Left forelimb (tissue), 1 donor: Measurements from ENCODE around the gene APOLD1.
"Not testable (repeated sequence)": the region's sequence is repeated elsewhere in the genome, so short reads cannot be mapped to it uniquely, and the experiment has no call there.

Source experiments
- DNase-seq: peaks from one replicate; pipeline ENCODE4 v3.0.0-alpha.2; 2018; ENCODE audit warnings: low spot score

APOLD1 gene, protein sequence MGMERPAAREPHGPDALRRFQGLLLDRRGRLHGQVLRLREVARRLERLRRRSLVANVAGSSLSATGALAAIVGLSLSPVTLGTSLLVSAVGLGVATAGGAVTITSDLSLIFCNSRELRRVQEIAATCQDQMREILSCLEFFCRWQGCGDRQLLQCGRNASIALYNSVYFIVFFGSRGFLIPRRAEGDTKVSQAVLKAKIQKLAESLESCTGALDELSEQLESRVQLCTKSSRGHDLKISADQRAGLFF

DNA sequence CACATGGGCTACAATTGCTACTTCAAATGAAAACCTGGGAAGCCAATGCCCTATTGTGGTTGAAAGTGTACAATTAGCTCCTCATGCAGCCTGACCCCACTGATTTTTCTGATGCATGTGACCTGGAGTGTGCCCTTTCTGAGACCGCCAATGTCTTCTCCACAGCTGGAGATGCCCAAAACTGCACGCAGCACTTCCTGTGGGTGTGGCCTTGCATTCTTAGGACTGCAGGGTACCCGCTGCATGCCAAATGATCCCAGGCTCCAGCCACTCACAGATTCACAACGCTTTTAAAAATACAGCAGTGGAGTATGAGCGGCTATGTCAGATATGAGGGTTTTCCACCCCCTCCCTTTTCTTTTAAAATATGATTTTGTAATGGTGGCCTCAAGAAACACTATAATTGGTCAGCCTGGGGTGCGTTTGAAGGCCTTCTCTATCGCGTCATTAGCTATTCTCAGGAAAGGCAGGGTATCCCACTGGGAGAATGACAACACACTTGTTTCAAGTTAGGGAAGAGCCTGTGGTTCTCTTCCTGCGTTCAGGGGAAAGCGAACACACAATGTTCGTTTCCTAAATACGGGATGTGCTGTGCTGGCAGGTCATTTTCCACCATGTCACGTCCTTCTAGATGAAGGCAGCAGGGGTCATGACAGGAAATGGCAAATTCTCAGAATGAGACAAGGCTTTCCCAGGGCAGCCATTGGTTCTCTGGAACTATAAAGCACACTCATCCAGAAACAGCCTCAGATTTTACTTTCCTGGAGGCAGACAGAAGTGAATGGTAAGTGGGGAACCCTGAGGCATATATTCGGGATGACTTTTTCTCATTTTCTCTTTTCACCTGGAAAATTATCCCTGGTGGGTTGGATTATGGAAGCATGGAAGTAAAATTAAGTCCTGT, at the start of gene APOLD1:
Gene APOLD1 (plus strand): TSS at position 749 of the 904 bp plus-strand sequence. CDS start 33 bp downstream, at position 782.
- DNase-seq: no peak

DNA sequence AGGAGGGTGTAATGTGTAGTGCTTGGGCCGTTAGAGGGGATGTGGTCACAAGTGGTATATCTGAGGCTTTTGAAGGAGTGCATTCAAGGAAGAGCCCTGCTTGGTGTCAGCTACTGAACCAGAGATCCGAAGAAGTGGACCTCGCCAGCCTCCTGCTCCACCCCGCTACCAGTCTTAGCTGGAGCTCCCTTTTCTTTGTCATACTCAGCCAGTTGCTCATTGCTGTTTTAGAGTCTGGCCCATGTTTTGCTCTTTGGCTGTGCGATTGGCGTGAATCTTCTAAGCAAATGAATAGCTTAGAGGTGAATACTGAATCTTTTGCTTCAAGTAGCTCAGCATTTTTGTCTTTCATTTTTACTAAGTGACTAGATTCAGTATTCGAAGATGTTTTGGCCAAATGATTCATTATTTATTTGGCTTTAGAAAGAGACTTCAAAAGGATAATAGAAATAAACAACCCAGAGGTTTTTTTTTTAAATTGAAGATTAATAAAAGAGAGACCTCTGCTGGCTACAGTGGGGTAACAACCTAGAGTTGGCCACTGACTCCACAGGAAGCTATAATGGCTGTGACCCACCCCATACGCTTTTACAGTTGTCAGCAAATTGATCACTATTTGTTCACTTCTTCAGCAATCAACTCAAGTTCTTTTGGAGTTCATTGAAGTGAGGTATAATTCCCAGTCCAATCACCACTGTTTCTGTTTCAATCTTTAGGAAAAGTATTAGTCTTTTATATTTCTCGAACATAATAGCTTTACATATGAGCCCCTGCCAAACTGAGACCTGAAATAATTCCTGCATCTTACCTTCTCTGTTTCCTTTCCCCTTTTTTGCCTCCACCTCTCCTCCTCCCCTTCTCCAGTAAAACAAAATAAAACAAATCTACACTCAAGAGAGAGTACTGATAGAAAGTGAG, 48.4 kb upstream of the APOLD1 start:
- no peak for DNase-seq

DNA sequence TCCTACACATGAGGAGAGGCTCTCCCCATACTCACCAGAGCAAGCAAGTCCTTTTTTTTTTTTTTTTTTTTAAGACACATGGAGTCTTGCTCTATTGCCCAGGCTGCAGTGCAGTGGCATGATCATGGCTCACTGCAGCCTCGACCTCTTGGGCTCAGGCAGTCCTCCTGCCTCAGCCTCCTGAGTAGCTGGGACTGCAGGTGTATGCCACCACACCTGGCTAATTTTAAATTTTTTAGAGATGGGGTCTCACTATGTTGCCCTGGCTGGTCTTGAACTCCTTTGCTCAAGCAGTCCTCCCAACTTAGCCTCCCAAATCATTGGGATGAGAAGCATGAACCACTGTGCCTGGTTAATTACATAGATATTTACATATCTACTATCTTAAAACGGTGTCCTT, 47.3 kb upstream of the APOLD1 start:
- not testable (repeated sequence) for DNase-seq

DNA sequence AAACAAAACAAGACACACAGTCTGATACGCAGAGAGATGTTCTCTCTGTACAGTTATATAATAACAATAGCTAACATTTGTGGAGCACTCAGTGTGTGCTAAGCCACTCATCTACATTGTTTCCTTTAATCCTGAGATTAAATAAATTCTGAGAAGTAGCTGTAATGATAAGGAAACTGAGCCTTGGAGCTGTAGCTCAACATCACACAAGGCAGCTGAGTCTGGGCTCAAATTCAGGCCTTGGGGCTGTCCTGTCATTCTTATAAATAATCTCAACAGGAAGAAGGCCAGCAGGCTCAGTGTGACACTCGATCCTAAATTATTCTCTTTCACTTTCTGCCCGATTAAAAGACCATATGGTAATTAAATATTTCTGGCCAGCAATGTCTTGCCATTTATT, 43.8 kb upstream of the APOLD1 start:
- no peak for DNase-seq

DNA sequence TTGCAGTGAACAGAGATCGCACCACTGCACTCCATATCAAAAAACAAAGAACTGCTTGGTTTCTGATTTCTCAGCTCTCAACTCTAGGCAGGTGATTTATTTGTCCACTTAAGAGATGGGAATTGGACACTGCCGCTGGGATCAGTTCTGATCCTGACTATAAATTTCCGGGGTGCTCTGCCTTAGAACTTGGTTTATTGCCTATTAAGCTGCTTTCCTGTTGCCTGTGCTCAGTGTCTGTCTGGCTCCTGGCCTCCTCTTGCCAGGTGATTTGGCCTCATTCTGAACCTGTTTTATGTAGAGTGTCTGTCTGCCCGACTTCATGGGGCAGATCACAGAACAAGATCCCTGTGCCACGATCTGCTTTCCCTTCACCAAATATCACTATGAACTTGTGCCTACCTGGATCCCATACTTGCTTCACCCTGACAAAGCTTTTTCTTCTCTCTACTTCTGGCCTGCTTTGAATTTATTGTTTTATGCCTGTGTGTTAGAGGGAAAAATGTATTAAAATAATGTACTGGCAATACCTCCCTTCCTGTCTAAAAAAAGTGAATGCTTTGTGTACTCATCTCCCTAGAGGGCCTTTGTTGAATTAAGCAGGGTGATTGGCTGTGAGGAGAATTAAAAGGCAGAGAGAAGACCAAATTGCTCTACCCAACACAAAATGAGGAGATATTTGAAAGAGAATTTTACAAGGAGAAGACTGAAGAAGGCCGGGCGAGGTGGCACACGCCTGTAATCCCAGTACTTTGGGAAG, 40.7 kb upstream of the APOLD1 start:
- DNase-seq: no peak

DNA sequence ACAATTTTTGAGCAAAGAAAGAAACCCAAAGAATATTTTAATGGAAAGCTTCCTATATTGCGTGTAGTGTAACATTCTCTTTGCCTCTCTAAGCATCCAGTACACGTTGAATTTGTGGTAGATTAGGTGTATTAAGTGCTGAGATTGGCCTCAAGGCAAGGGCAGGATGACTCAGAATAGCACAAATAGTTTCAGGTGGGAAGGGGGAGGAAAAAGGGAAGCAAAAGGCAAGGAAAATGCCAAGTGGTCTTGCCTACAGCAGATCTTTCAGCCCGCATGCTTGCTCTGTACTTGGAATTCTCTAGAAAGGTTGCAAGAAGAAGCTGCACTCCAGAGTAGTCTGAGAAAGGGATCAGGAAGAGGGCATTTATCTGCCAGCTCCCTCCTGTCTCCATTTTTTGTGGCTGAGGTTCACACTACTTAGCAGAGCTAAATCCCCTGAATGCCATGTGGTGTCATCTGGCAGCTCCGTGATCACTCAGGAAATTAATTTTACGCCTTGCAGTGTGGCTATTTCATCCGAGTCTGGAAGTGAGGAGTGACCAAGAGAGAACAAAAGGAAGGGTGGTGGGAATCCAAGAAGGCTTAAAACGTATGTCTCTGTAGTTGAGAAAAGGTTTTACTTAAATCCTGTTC, 39.8 kb upstream of the APOLD1 start:
- no peak for DNase-seq

DNA sequence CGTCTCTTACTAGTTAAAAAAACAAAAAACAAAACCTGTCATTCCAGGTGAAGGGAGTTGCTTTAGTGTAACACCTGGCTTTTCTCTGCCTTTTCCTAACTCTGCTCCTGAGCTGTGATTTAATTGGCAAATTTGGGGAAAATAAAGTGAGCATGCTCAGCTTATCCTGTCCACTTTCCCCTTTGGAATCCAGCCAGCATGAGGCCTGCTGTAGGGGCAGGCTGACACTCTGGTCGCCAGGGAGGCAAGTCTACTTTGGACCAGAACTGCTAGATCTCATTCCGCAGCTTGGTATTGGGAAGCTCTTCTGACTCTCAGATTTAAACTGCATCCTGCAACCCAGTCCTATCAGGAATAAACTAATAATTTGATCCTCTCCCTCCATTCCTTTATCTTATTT, 38.2 kb upstream of the APOLD1 start:
- no peak for DNase-seq

DNA sequence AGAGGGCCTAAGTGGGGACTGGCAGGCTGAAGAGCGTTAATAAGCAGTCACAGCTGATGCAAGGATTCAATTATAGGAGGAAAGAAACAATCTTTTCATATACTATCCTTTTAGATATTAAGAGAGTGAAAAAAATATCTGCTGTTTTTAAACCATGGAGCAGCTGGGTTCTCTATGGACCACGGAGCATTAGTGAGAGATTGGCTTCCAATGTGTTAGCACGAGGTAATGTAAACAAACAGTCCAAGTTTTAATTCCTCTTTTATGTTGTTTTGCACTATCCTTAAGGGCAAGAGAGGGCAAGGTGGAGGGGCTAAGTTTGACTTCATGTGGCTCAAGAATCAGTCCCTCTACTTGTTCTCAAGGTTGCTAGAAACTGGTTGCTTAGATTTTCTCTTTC, 37.4 kb upstream of the APOLD1 start:
- no peak for DNase-seq

DNA sequence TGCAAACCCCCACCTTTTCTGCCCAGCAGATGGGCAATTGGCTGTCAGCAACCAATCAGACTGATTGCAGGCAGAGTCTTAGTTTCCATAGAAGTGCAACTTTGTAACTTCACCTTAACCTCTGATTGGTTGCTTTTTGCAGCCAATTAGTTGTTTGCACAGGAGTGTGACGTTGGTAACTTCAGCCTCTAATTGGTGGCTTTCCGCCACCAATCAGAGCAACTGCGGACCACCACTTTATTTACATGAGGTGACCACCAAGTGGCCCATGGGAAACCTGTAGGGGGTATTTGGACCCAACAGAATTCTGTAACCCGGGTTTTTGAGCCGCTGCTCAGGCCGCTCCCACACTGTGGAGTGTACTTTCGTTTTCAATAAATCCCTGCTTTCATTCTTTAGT, 36.0 kb upstream of the APOLD1 start:
- DNase-seq: no peak

DNA sequence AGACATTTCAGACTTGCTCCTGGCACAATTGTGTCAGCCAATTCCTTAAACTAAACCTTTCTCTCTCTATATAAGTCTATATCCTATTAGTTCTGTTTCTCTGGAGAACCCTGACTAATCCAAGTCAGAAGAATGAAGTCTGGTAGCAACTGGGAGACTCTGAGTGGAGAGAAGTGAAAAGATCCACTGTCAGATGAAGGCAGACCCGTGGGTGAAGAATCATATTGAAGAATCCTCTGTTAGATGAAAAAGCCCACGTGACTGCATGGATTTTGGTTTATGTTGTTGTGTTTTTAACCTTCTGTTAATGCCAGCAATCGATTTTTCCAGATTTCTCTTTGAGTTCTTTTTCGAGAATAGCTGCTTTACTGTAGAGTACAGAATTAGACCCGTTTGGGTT, 29.5 kb upstream of the APOLD1 start:
- no peak for DNase-seq

DNA sequence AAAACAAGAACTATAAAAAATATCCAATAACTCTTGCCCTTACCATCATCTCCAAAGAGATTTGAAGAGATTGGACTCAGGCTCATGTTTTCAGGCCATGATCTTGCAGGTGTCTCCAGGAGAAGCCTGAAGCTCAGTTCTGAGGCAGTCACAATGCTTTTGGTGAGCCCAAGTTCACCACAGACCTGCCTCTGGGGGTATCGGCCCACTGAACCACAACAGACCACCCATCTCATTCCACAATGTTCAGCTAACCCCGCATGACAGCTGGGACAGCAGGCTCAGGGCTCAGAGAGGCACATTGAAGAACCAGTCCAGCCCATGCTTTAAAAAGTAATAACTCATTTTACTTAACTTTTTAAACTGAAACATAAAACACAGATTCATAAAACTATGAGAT, 28.3 kb upstream of the APOLD1 start:
- DNase-seq: no peak

DNA sequence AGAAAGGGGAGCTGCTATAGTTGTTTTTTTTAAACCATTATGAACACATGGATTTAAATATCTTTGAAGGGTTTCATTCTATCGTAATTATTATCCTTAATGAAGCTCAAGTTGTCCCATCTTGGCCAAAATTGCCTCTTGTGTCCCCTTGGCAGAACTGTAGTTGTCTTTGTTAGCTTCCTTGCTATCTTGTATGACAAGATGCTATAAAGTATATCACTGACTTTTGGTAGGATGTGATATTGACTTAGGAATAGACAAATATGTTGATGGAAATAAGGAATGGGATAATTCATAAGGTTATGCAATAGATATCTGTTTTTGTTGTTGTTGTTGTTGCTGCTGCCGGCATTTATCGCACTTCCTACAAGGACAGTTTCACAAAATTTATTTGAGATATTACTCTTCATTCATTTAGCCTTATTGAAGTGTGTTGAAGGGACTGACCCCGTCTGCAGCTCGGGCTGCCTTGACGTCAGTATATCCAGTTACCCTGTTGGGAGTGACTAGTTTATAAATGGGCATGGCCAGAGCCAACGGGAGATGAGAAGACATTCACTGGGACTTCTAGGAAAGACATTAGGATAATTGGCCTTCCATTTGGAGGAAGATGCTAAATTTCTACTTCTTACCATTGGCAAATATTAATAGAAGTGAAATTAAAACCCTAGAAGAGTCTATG, 26.1 kb upstream of the APOLD1 start:
- no peak for DNase-seq

DNA sequence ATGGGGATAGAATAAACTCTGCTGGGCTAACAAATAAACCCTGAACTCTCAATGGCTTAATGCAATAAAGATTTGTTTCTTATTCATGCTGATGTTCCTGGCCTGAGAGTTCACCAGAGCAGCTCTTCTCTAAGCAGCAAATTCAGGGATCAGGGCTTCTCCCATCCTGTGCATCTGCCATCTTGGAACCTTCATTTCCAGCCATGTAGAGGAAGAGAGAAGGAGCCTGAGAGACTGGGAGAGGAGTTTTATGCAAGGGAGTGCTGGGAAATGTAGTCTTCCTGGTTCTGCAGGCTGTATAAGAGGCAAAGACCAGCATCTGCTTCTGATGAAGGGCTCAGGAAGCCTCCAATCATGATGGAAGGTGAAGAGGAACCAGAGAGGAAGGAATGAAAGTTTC, 20.6 kb upstream of the APOLD1 start:
- DNase-seq: no peak

DNA sequence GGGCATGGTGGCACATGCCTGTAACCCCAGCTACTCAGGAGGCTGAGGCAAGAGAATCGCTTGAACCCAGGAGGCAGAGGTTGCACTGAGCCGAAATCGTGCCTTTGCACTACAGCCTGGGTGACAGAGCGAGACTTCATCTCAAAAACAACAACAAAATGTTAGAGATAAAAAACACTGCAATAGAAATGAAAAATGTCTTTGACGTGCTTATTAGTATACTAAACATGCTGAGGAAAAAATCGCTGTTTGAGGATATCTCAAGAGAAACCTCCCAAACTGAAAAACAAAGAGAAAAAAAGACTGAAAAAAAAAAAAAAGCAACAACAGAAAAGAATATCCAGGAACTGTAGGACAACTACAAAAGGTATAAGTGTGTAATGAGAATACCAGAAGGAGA, 15.2 kb upstream of the APOLD1 start:
- DNase-seq: no peak

DNA sequence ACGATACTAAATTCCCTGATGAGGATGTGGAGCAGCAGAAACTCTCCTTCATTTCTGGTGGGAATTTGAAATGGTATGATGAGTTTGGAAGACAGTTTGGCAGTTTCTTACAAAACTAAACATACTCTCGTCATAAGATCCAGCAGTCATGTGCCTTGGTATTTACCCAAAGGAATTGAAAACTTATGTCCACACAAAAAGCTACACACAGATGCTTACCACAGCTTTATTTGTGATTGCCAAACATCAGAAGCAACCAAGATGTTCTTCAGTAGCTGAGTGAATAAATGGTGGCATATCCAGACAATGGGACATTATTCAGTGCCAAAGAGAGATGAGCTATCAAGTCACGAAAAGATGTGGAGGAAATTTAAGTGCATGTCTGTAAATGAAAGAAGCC, 10.7 kb upstream of the APOLD1 start:
- DNase-seq: no peak

DNA sequence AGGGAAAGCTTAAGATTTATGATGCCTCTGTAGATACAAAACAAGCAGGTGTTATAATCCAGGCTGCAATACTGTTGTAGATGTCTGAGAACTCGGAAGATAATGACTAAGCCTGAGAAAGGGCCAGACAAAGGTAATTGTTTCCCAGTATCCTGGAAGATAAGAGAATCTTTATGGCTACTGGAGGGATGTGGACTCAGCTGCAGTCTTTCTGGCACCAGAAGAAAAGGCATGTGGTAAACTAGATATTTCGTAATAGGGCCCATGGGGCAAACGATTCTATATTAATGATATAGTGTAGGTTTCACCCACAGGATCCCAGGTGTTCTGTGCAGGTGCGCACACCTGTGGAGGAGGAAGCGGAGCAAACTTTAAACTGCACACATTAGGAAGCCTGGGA, 9.2 kb upstream of the APOLD1 start:
- no peak for DNase-seq

DNA sequence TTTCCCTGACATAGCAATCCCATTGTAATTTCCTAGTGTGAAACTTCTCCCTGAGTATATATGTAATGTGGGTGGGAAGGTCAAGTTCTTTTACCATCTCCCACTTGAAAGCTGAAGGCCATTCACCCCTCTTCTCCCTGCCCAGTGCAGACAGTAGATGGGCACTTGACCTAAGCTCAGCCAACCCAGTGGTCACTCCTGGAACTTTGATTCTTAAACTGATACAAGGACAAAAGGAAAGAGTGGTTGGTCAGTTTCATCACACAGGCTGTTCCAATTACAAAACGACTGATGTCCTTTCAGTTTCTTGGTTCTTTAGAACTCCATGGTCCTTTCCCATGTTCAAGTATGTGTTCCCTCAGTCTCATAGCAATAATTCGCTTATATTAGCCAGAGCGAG, 8.4 kb upstream of the APOLD1 start:
- no peak for DNase-seq

DNA sequence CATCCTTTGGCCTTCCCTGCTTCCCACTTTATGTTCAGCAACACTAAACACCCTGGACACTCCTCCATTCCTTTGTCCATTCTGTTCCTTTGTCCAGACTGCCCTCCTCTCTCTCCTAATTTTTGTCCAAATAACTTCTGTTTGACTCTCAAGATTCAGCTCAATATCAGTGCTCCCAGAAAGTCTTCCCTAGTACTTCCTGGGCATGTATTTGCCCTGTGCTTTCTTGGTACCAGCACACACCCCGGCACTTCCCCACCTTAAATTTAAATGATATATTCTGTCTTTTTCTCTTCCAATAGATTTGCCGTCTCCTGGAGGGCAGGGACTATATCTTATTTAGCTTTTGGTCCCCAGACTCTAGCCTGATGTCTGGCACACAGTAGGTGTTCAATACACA, 6.5 kb upstream of the APOLD1 start:
- no peak for DNase-seq

DNA sequence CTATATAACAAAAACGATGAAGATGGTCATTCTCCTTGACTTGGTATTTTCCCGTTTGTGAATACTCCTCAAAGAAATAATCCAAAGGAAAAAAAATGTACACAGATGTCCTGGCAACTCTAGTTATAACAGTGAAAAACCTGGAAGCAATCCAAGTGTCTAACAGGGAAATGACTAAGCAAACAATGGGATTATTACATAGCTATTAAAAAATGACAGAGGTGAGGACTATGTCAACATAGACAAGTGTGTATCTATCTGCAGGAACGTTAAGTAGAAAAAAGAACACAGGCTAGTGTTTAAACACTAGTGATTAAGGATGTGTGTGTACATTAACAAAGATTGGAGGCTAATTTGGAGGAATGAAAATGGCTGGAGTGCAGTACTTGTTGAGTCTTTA, 5.9 kb upstream of the APOLD1 start:
- no peak for DNase-seq

DNA sequence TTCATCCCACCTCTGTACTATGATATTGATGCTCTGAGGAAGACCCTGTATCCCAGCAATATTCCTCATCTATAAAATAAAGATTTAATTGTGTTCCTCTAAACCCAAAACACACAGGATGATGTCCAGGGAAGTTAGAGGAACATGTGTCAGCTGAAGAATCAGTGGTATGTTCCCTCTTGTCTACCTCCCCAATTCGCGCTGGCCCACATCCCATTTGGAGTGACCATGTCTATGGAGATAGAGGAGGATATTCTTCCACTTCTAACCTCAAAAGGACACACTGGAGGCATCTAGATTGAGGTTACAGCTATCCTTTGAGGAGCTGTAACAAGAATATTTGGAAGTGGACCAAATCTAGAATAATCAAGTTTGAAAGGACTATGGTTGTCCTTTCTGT, 1.3 kb upstream of the APOLD1 start:
- no peak for DNase-seq

DNA sequence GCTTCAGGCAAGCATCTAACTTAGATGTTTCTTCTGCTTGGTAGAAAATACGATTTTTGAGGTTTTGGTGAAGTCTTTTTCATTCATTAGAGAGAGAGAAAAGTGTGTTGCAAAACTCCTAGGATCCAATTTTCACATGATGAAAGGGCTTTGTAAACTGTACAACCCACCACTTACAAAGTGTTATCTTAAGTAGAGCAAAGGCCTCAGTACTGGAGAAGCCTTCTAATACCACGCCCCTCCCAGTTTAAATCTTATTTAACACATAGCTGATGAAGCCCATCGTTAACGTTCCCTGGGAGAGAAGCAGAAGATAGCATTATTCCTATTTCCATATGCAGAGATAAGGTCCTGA, 869 bp downstream of the APOLD1 start:
- DNase-seq: no peak
